IMR-90 (cell line): Measurements from ENCODE around the gene DDHD1. TPM values are rescaled to one million over a fixed set of nuclear protein-coding genes. Genes with fewer than 3 reads are reported as not detected.

Source experiments
- ATAC-seq: fragments of 200-7000 bp; cut with Tn5 transposase; 2 replicates; pipeline ENCODE4 v1.9.1; 2020; ENCODE audit warnings: low read depth, mild to moderate bottlenecking, moderate library complexity
- BruUV-seq: library from RNA; stranded (reverse); fragments of 400-500 nt; replicated peaks from 2 replicates; lab custom pipeline; 2021; lab: Mats Ljungman, UMichigan
- CTCF ChIA-PET: fragments of 300-600 bp; formaldehyde crosslinking; extraction: SDS; loops from one replicate; lab custom pipeline; 2021; ENCODE audit warnings: antibody characterized with exemption; lab: Yijun Ruan, JAX
- POLR2A ChIA-PET: fragments of 300-600 bp; sonication (Branson Sonifier 250); formaldehyde crosslinking; loops from one replicate; lab custom pipeline; 2022; ENCODE audit warnings: antibody characterized with exemption; ENCODE audit not compliant: unreplicated experiment; lab: Charles Lee
- DNase-seq: peaks from one replicate; pipeline ENCODE4 v3.0.0; 2013
- H2AFZ ChIP-seq: replicated peaks from 2 replicates; pipeline ENCODE3; 2013; ENCODE audit warnings: low read length, mild to moderate bottlenecking; ENCODE audit not compliant: poor library complexity
- H2AK5ac ChIP-seq: 2 replicates; pipeline ENCODE4 v1.6.1; 2013; ENCODE audit warnings: low read depth, low read length, inconsistent platforms
- H2AK9ac ChIP-seq: replicated peaks from 2 replicates; pipeline ENCODE3; 2013; ENCODE audit warnings: mild to moderate bottlenecking, low read depth, low read length, moderate library complexity; ENCODE audit not compliant: poor library complexity
- H2BK120ac ChIP-seq: 2 replicates; pipeline ENCODE4 v1.6.1; 2013; ENCODE audit warnings: low read depth, low read length, inconsistent platforms
- H2BK15ac ChIP-seq: 3 replicates; pipeline ENCODE4 v1.6.1; 2013; ENCODE audit warnings: low read depth, low read length, inconsistent platforms
- H2BK20ac ChIP-seq: 2 replicates; pipeline ENCODE4 v1.6.1; 2013; ENCODE audit warnings: low read depth, mild to moderate bottlenecking, inconsistent platforms, low read length, moderate library complexity
- H2BK5ac ChIP-seq: 2 replicates; pipeline ENCODE4 v1.6.1; 2013; ENCODE audit warnings: mild to moderate bottlenecking, low read depth, low read length, inconsistent platforms; ENCODE audit not compliant: poor library complexity, severe bottlenecking
- H3K14ac ChIP-seq: replicated peaks from 2 replicates; pipeline ENCODE4 v1.6.1; 2013; ENCODE audit warnings: low read depth, low read length, inconsistent platforms
- H3K18ac ChIP-seq: 2 replicates; pipeline ENCODE4 v1.6.1; 2013; ENCODE audit warnings: low read depth, low read length, control low read depth
- H3K23ac ChIP-seq: 2 replicates; pipeline ENCODE4 v1.6.1; 2013; ENCODE audit warnings: low read depth, low read length, inconsistent platforms
- H3K27ac ChIP-seq: 2 replicates; pipeline ENCODE4 v1.5.1; 2013; ENCODE audit warnings: mild to moderate bottlenecking, control low read depth, low read length; ENCODE audit not compliant: insufficient read depth
- H3K27me3 ChIP-seq: 2 replicates; pipeline ENCODE4 v1.6.1; 2013; ENCODE audit warnings: low read length; ENCODE audit not compliant: control insufficient read depth, insufficient read depth
- H3K36me3 ChIP-seq: 2 replicates; pipeline ENCODE4 v1.6.1; 2013; ENCODE audit warnings: low read length, mixed read lengths; ENCODE audit not compliant: control insufficient read depth, insufficient read depth
- H3K4ac ChIP-seq: 2 replicates; pipeline ENCODE4 v1.6.1; 2013; ENCODE audit warnings: low read depth, low read length, inconsistent platforms
- H3K4me1 ChIP-seq: 2 replicates; pipeline ENCODE4 v1.6.1; 2013; ENCODE audit warnings: low read length, mixed read lengths; ENCODE audit not compliant: control insufficient read depth, insufficient read depth
- H3K4me2 ChIP-seq: 2 replicates; pipeline ENCODE4 v1.6.1; 2013; ENCODE audit warnings: low read depth, mild to moderate bottlenecking, control low read depth, low read length, moderate library complexity
- H3K4me3 ChIP-seq: 2 replicates; pipeline ENCODE4 v1.5.1; 2013; ENCODE audit warnings: low read depth, mild to moderate bottlenecking, control low read depth, low read length, moderate library complexity; ENCODE audit not compliant: insufficient read depth
- H3K56ac ChIP-seq: 2 replicates; pipeline ENCODE4 v1.6.1; 2013; ENCODE audit warnings: low read length, inconsistent platforms; ENCODE audit not compliant: insufficient read depth; ENCODE audit errors: extremely low read depth
- H3K79me1 ChIP-seq, 2 experiments: 2 replicates each; pipeline ENCODE4 v1.6.1; 2013; ENCODE audit warnings: low read length in 2 of 2, inconsistent platforms in 1 of 2, low read depth in 1 of 2
- H3K9ac ChIP-seq: 2 replicates; pipeline ENCODE4 v1.6.1; 2013; ENCODE audit warnings: low read depth, low read length, control low read depth
- H3K9me1 ChIP-seq: 2 replicates; pipeline ENCODE4 v1.6.1; 2013; ENCODE audit warnings: low read length, inconsistent platforms; ENCODE audit not compliant: insufficient read depth
- H3K9me3 ChIP-seq: 2 replicates; pipeline ENCODE4 v1.6.1; 2013; ENCODE audit warnings: low read length; ENCODE audit not compliant: control insufficient read depth, insufficient read depth
- H4K20me1 ChIP-seq: 2 replicates; pipeline ENCODE4 v1.6.1; 2013; ENCODE audit warnings: low read length, inconsistent platforms; ENCODE audit not compliant: insufficient read depth
- H4K5ac ChIP-seq: 2 replicates; pipeline ENCODE4 v1.6.1; 2013; ENCODE audit warnings: mild to moderate bottlenecking, low read depth, low read length, control low read depth
- H4K8ac ChIP-seq, 2 experiments: 2 replicates each; pipeline ENCODE4 v1.6.1; 2013; ENCODE audit warnings: low read depth in 2 of 2, low read length in 2 of 2, control low read depth in 1 of 2, inconsistent platforms in 1 of 2
- H4K91ac ChIP-seq: 2 replicates; pipeline ENCODE4 v1.6.1; 2013; ENCODE audit warnings: low read depth, low read length, inconsistent platforms; ENCODE audit not compliant: insufficient read depth
- CHD1 ChIP-seq: IDR thresholded peaks from 2 replicates; pipeline ENCODE4 v1.6.1; 2012; ENCODE audit warnings: low read depth, low read length, improper control_type of control experiment
- CTCF ChIP-seq: conservative IDR thresholded peaks from 2 replicates; pipeline ENCODE4 v1.5.1; 2012; ENCODE audit warnings: mild to moderate bottlenecking, low read depth, low read length, improper control_type of control experiment
- ELK1 ChIP-seq: fragments of 150-350 bp; IDR thresholded peaks from 2 replicates; pipeline ENCODE4 v1.6.1; 2016; ENCODE audit warnings: low read depth, mild to moderate bottlenecking, low read length, moderate library complexity, borderline replicate concordance
- FOS ChIP-seq: fragments of 150-350 bp; IDR thresholded peaks from 2 replicates; pipeline ENCODE4 v1.6.1; 2016; ENCODE audit warnings: low read depth, low read length
- NFE2L2 ChIP-seq: fragments of 150-350 bp; IDR thresholded peaks from 2 replicates; pipeline ENCODE4 v1.6.1; 2016; ENCODE audit warnings: low read depth, mild to moderate bottlenecking, low read length
- RFX5 ChIP-seq: IDR thresholded peaks from 2 replicates; pipeline ENCODE4 v1.8.0; 2012; ENCODE audit warnings: low read depth, mild to moderate bottlenecking, low read length, moderate library complexity
- USF2 ChIP-seq: fragments of 150-350 bp; IDR thresholded peaks from 2 replicates; pipeline ENCODE4 v1.6.1; 2017; ENCODE audit warnings: mild to moderate bottlenecking, antibody characterized with exemption, low read length, low read depth
- WGBS, 2 experiments: methylation state at CpG; one replicate each; pipeline versions ENCODE4 v1.1.5 to v1.1.7; 2013; ENCODE audit warnings: missing lambda C conversion rate in 2 of 2; ENCODE audit not compliant: insufficient read length in 1 of 2; ENCODE audit errors: extremely low coverage in 2 of 2; 5-methylcytosine and 5-hydroxymethylcytosine counted together
- dilution Hi-C: fragments of 300-500 bp; cut with HindIII; formaldehyde crosslinking; loops from one replicate; pipeline ENCODE4 v1.14.3; 2018; ENCODE audit warnings: low sequenced_read_pairs; ENCODE audit not compliant: unreplicated experiment
- in situ Hi-C: fragments of 300-500 bp; cut with MboI; formaldehyde crosslinking; loops from 3 replicates; pipeline ENCODE4 v1.14.3; 2019; ENCODE audit warnings: low sequenced_read_pairs, inconsistent platforms, mixed read lengths
- intact Hi-C: fragments of 100-400 bp; cut with micrococcal nuclease; formaldehyde crosslinking; loops from 2 replicates; pipeline ENCODE4 v1.10.0; 2022
- polyA plus RNA-seq, 3 experiments: library from polyadenylated mRNA; depleted of rRNA; stranded (reverse); fragments of >200 nt; gene quantifications; 2 replicates each; pipeline ENCODE4 v1.2.3, GENCODE V29; 2012; ENCODE audit warnings: low replicate concordance in 1 of 3
- total RNA-seq: library from RNA; depleted of rRNA; stranded (reverse); fragments of >200 nt; gene quantifications from 2 replicates; pipeline ENCODE4 v1.2.3, GENCODE V29; 2012

DDHD1 gene
- total and polyA plus RNA-seq, 2 of the 4 experiments (the other 2 are of a cell fraction): 4.5 to 9.0 TPM

DNA sequence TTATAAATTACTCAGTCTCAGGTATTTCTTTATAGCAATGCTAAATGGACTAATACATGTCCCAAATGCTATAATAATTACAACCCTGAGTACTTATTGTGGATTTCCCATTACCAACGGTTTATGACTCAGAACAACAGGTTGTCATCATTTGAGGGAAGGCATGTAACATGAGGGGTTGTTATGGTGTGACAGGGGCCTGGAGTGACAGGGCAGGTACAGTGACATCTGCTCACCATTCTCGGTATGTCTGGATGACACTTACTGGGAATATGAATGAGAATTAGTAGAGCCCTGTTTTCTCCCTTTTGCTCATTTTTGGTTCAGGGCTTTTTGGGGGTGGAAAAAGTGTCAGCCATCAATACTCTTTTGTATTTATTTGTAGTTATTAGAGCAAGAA is 166.1 kb downstream of the DDHD1 start:
- no peak overlapping the region for H3K23ac ChIP-seq
- dilution Hi-C loops: no loop called here
- POLR2A ChIA-PET: no interaction called here

More for the DNA sequence above, 166.1 kb downstream of the DDHD1 start:
- H3K9me1 ChIP-seq: no peaks in the 10 kb centered on the region
- no peaks in the 10 kb centered on the region for H3K36me3 ChIP-seq
- no peaks in the 10 kb centered on the region for H3K27me3 ChIP-seq
- no peak overlapping the region for H2AFZ ChIP-seq
- no peak overlapping the region for H2BK5ac ChIP-seq
- H3K79me1 ChIP-seq: no peaks in the 10 kb centered on the region
- BruUV-seq: no TSS peak
- no peak for TF ChIP-seq NFE2L2
- no peak for TF ChIP-seq ELK1
- no peak for TF ChIP-seq USF2
- TF ChIP-seq CHD1: no peak
- no peak for TF ChIP-seq FOS
- TF ChIP-seq RFX5: no peak
- no peak for TF ChIP-seq CTCF
- no peak overlapping the region for H4K8ac ChIP-seq
- DNase-seq: no peak
- no peak overlapping the region for H3K9ac ChIP-seq
- no peak overlapping the region for H2AK5ac ChIP-seq
- in situ Hi-C loops: no loop called here
- no peak overlapping the region for H3K4me3 ChIP-seq
- H3K4ac ChIP-seq: no peak overlapping the region
- CTCF ChIA-PET: no interaction called here
- no peak overlapping the region for H4K91ac ChIP-seq
- H2AK9ac ChIP-seq: no peak overlapping the region
- H3K18ac ChIP-seq: no peak overlapping the region
- H2BK120ac ChIP-seq: no peak overlapping the region
- no peaks in the 10 kb centered on the region for H3K9me3 ChIP-seq
- intact Hi-C loops: no loop called here
- no peak overlapping the region for H2BK15ac ChIP-seq
- H3K4me2 ChIP-seq: no peak overlapping the region
- H3K27ac ChIP-seq: no peak overlapping the region
- H3K56ac ChIP-seq: no peak overlapping the region
- no peaks in the 10 kb centered on the region for H4K20me1 ChIP-seq
- no CpG with 5 or more reads among the region's 2 CpGs for WGBS, 2 experiments
- no peaks in the 10 kb centered on the region for H3K4me1 ChIP-seq
- no peak for ATAC-seq
- no peak overlapping the region for H2BK20ac ChIP-seq
- no peak overlapping the region for H4K5ac ChIP-seq
- H3K14ac ChIP-seq: no peak overlapping the region
